Activated T-cell treated with anti-CD3 and anti-CD28 coated beads for 1 hour (primary cell): ENCODE results near the gene TMEM178A.
"Not testable (repeated sequence)": the region's sequence is repeated elsewhere in the genome, so short reads cannot be mapped to it uniquely, and the experiment has no call there.

Source experiments
- DNase-seq: peaks from one replicate; pipeline ENCODE4 v3.0.0-alpha.2; 2020; ENCODE audit warnings: low read depth

Gene TMEM178A

GRCh38 chr2:39715822-39716221, 50.1 kb downstream of the TMEM178A start:
- no peak for DNase-seq

GRCh38 chr2:39717067-39717466, 51.4 kb downstream of the TMEM178A start:
- no peak for DNase-seq

- DNase-seq, result no peak
Measured at GRCh38 chr2:39718483-39718882, 52.8 kb downstream of the TMEM178A start.

- no peak for DNase-seq
Measured at GRCh38 chr2:39719317-39719716, 53.6 kb downstream of the TMEM178A start.

- no peak for DNase-seq
Measured at GRCh38 chr2:39720970-39721369, 55.3 kb downstream of the TMEM178A start.

GRCh38 chr2:39723497-39723896, 57.8 kb downstream of the TMEM178A start:
- DNase-seq, result no peak

- no peak for DNase-seq
Measured at GRCh38 chr2:39723946-39724827, 58.5 kb downstream of the TMEM178A start.

- DNase-seq, result no peak
Measured at GRCh38 chr2:39724828-39725144, 59.1 kb downstream of the TMEM178A start.

- no peak for DNase-seq
Measured at GRCh38 chr2:39725401-39725800, 59.7 kb downstream of the TMEM178A start.

GRCh38 chr2:39728085-39728484, 62.4 kb downstream of the TMEM178A start:
- DNase-seq, result not testable (repeated sequence)

GRCh38 chr2:39728941-39729351, 63.2 kb downstream of the TMEM178A start:
- no peak for DNase-seq

GRCh38 chr2:39730276-39730675, 64.6 kb downstream of the TMEM178A start:
- no peak for DNase-seq

GRCh38 chr2:39730685-39731302, 65.1 kb downstream of the TMEM178A start:
- no peak for DNase-seq

- no peak for DNase-seq
Measured at GRCh38 chr2:39731546-39731945, 65.8 kb downstream of the TMEM178A start.

- no peak for DNase-seq
Measured at GRCh38 chr2:39732482-39732881, 66.8 kb downstream of the TMEM178A start.

GRCh38 chr2:39733070-39733674, 67.5 kb downstream of the TMEM178A start:
- DNase-seq, result no peak

GRCh38 chr2:39734445-39734844, 68.7 kb downstream of the TMEM178A start:
- no peak for DNase-seq

- no peak for DNase-seq
Measured at GRCh38 chr2:39735648-39736047, 69.9 kb downstream of the TMEM178A start.

- no peak for DNase-seq
Measured at GRCh38 chr2:39736640-39737039, 70.9 kb downstream of the TMEM178A start.

GRCh38 chr2:39737661-39738060, 71.9 kb downstream of the TMEM178A start:
- DNase-seq, result no peak

GRCh38 chr2:39738936-39739335, 73.2 kb downstream of the TMEM178A start:
- no peak for DNase-seq

- DNase-seq, result no peak
Measured at GRCh38 chr2:39739386-39739785, 73.7 kb downstream of the TMEM178A start.

GRCh38 chr2:39741871-39742270, 76.2 kb downstream of the TMEM178A start:
- no peak for DNase-seq
